Measurements from ENCODE around the gene OSBPL1A. TPM values are rescaled to one million over a fixed set of nuclear protein-coding genes. Genes with fewer than 3 reads are reported as not detected.
A peak's percentile ranks its signal among the peaks of the same experiment; 100 is the strongest.

Gene OSBPL1A
- total RNA-seq, 4 donors from 2014 or later, result 10.0 to 30.9 (median 15.1) TPM

- Histone ChIP-seq H3K27me3 (no peaks in the 10 kb centered on the region), H3K36me3 (no peaks in the 10 kb centered on the region), H3K9me3 (no peaks in the 10 kb centered on the region), H3K27ac (peak overlapping the region; percentile 14 to 76 (median 48)), H3K4me3 (no peak overlapping the region), H3K4me1 (peaks cover 7 to 47% (median 7%) of the 10 kb centered on the region in 3 donors)
- TF ChIP-seq CTCF (IDR thresholded peaks at IDR 0.05) (no peak), POLR2A (IDR thresholded peaks at IDR 0.05) (no peak)
- intact Hi-C loops (cut with DNase I), result no loop called here
- DNase-seq, result no peak
- WGBS, 2 donors, result 79 to 87% methylated on average over 6 of the region's 6 CpGs
Observed at GRCh38 chr18:24214144-24214543, 183.5 kb downstream of the OSBPL1A start.

GRCh38 chr18:24212939-24213338 lies 184.7 kb downstream of the OSBPL1A start:
- WGBS, 2 donors, result 17 to 40% methylated on average over 6 of the region's 6 CpGs
- DNase-seq, result no peak
- TF ChIP-seq CTCF (IDR thresholded peaks at IDR 0.05) (no peak), POLR2A (IDR thresholded peaks at IDR 0.05) (no peak)
- H3K36me3 ChIP-seq, result no peaks in the 10 kb centered on the region
- peak overlapping the region; percentile 39 to 76 (median 62) for H3K27ac ChIP-seq
- peaks cover 7 to 57% (median 7%) of the 10 kb centered on the region in 3 donors for H3K4me1 ChIP-seq
- H3K9me3 ChIP-seq, result no peaks in the 10 kb centered on the region
- no peak overlapping the region for H3K4me3 ChIP-seq
- intact Hi-C loops (cut with DNase I), result no loop called here
- no peaks in the 10 kb centered on the region for H3K27me3 ChIP-seq

GRCh38 chr18:24209558-24209957 lies 188.1 kb downstream of the OSBPL1A start:
- intact Hi-C loops (cut with DNase I), result no loop called here
- no peak for DNase-seq
- WGBS, 2 donors, result 52 to 58% methylated on average over 6 of the region's 6 CpGs

GRCh38 chr18:24208270-24209035 lies 189.2 kb downstream of the OSBPL1A start:
- Histone ChIP-seq H3K9me3 (no peaks in the 10 kb centered on the region), H3K36me3 (no peaks in the 10 kb centered on the region), H3K27ac (no peak overlapping the region), H3K4me3 (no peak overlapping the region), H3K4me1 (peaks cover 0 to 28% (median 4%) of the 10 kb centered on the region in 3 donors), H3K27me3 (no peaks in the 10 kb centered on the region)
- DNase-seq, result no peak
- intact Hi-C loops (cut with DNase I), result no loop called here
- 23 to 29% methylated on average over 2 of the region's 2 CpGs for WGBS, 2 donors
- no peak for TF ChIP-seq CTCF (IDR thresholded peaks at IDR 0.05)

More at GRCh38 chr18:24209558-24209957, 188.1 kb downstream of the OSBPL1A start:
- Histone ChIP-seq H3K27ac (no peak overlapping the region), H3K36me3 (no peaks in the 10 kb centered on the region), H3K9me3 (no peaks in the 10 kb centered on the region), H3K4me1 (peaks cover 5 to 39% (median 7%) of the 10 kb centered on the region in 3 donors), H3K27me3 (no peaks in the 10 kb centered on the region), H3K4me3 (no peak overlapping the region)
- TF ChIP-seq POLR2A (IDR thresholded peaks at IDR 0.05), result no peak
- no peak for TF ChIP-seq CTCF (IDR thresholded peaks at IDR 0.05)

GRCh38 chr18:24204904-24205303 lies 192.7 kb downstream of the OSBPL1A start:
- WGBS, 2 donors, result 77 to 79% methylated on average over 3 of the region's 3 CpGs

More at GRCh38 chr18:24204904-24205303, 192.7 kb downstream of the OSBPL1A start:
- Histone ChIP-seq H3K4me3 (no peak overlapping the region), H3K36me3 (no peaks in the 10 kb centered on the region), H3K4me1 (peaks cover 0 to 11% (median 0%) of the 10 kb centered on the region in 3 donors), H3K9me3 (no peaks in the 10 kb centered on the region), H3K27ac (no peak overlapping the region), H3K27me3 (no peaks in the 10 kb centered on the region)
- intact Hi-C loops (cut with DNase I), result no loop called here
- no peak for TF ChIP-seq POLR2A (IDR thresholded peaks at IDR 0.05)
- no peak for TF ChIP-seq CTCF (IDR thresholded peaks at IDR 0.05)
- DNase-seq, result no peak

Measured in esophagus squamous epithelium (tissue), 5 donors.